H1 (cell line): ENCODE measurements around the gene IWS1. TPM values are rescaled to one million over a fixed set of nuclear protein-coding genes. Genes with fewer than 3 reads are reported as not detected.

ENCODE experiments used
- CTCF ChIA-PET: fragments of 300-600 bp; sonication (Branson Sonifier 250); formaldehyde crosslinking; loops from one replicate; lab custom pipeline; 2021; ENCODE audit not compliant: partially characterized antibody; lab: Charles Lee
- POLR2A ChIA-PET: fragments of 300-600 bp; sonication (Branson Sonifier 250); formaldehyde crosslinking; loops from one replicate; lab custom pipeline; 2021; ENCODE audit warnings: inconsistent platforms; ENCODE audit not compliant: partially characterized antibody; lab: Charles Lee
- DNase-seq, 2 experiments: peaks; one replicate each; pipeline versions ENCODE4 v3.0.0 to v3.0.0-alpha.2; 2010 to 2022; ENCODE audit warnings: low spot score in 2 of 2, low read depth in 1 of 2, mixed read lengths in 1 of 2
- FAIRE-seq: peaks from 2 replicates; lab custom pipeline; 2011; peaks lifted over from hg19 to GRCh38; lab: Jason Lieb, UNC
- H2AFZ ChIP-seq: 2 replicates; pipeline ENCODE4 v1.8.1; 2012; ENCODE audit warnings: low read length, inconsistent platforms
- H2AK5ac ChIP-seq: 2 replicates; pipeline ENCODE4 v1.6.1; 2013; ENCODE audit warnings: low read depth, low read length
- H2BK120ac ChIP-seq: replicated peaks from 2 replicates; pipeline ENCODE3; 2013; ENCODE audit warnings: low read depth, low read length, inconsistent platforms
- H2BK12ac ChIP-seq: 2 replicates; pipeline ENCODE4 v1.6.1; 2013; ENCODE audit warnings: low read depth, low read length
- H2BK15ac ChIP-seq: 2 replicates; pipeline ENCODE4 v1.6.1; 2013; ENCODE audit warnings: low read length
- H2BK20ac ChIP-seq: 2 replicates; pipeline ENCODE4 v1.6.1; 2013; ENCODE audit warnings: low read length
- H2BK5ac ChIP-seq: 2 replicates; pipeline ENCODE4 v1.6.1; 2013; ENCODE audit warnings: low read depth, low read length
- H3K14ac ChIP-seq: 2 replicates; pipeline ENCODE4 v1.6.1; 2013; ENCODE audit warnings: inconsistent platforms; ENCODE audit not compliant: insufficient read length
- H3K18ac ChIP-seq: 2 replicates; pipeline ENCODE4 v1.6.1; 2013; ENCODE audit warnings: low read length; ENCODE audit errors: extremely low read depth
- H3K23ac ChIP-seq: 2 replicates; pipeline ENCODE4 v1.6.1; 2013; ENCODE audit warnings: inconsistent platforms; ENCODE audit not compliant: insufficient read length
- H3K23me2 ChIP-seq: 2 replicates; pipeline ENCODE4 v1.6.1; 2013; ENCODE audit warnings: low read depth, low read length
- H3K27ac ChIP-seq: 2 replicates; pipeline ENCODE4 v1.6.1; 2011; ENCODE audit warnings: low read depth, low read length, inconsistent platforms
- H3K27me3 ChIP-seq, 4 experiments: replicated peaks in 1 of 4; 1 replicate in 1 of 4; 2 replicates in 3 of 4; pipeline versions ENCODE4 v1.6.1 to v1.8.1; 2011 to 2013; ENCODE audit warnings: low read length in 3 of 4, mild to moderate bottlenecking in 3 of 4, inconsistent platforms in 2 of 4, mixed read lengths in 2 of 4, moderate library complexity in 1 of 4; ENCODE audit not compliant: control insufficient read depth in 3 of 4, insufficient read depth in 3 of 4; ENCODE audit errors: extremely low read depth in 1 of 4
- H3K36me3 ChIP-seq, 4 experiments: 2 replicates each; pipeline versions ENCODE4 v1.6.1 to v1.8.1; 2011 to 2013; ENCODE audit warnings: mild to moderate bottlenecking in 4 of 4, low read length in 3 of 4, moderate library complexity in 2 of 4, control low read depth in 1 of 4, inconsistent platforms in 1 of 4; ENCODE audit not compliant: insufficient read depth in 4 of 4, control insufficient read depth in 2 of 4
- H3K4ac ChIP-seq: replicated peaks from 2 replicates; pipeline ENCODE3; 2013; ENCODE audit warnings: low read length, low read depth, mixed read lengths, inconsistent platforms; ENCODE audit not compliant: insufficient read length
- H3K4me1 ChIP-seq, 4 experiments: replicated peaks in 1 of 4; 1 replicate in 1 of 4; 2 replicates in 3 of 4; pipeline versions ENCODE4 v1.6.1 to v1.8.1; 2011 to 2013; ENCODE audit warnings: low read length in 3 of 4, inconsistent platforms in 2 of 4, mixed read lengths in 1 of 4; ENCODE audit not compliant: insufficient read depth in 4 of 4, control insufficient read depth in 3 of 4
- H3K4me2 ChIP-seq, 2 experiments: 2 replicates each; pipeline versions ENCODE4 v1.6.1 to v1.8.1; 2011 to 2013; ENCODE audit warnings: low read depth in 2 of 2, low read length in 2 of 2, control low read depth in 1 of 2, inconsistent platforms in 1 of 2, mild to moderate bottlenecking in 1 of 2; ENCODE audit not compliant: insufficient read depth in 1 of 2
- H3K4me3 ChIP-seq, 4 experiments: fragments of 200-600, 300-600 bp in 1 of 4; sonication (generic), shearing (Covaris generic), sonication (Bioruptor Twin) in 1 of 4; 2 replicates each; pipeline versions ENCODE4 v1.5.1 to v1.8.1; 2011 to 2016; ENCODE audit warnings: low read length in 4 of 4, low read depth in 3 of 4, control low read depth in 2 of 4, inconsistent platforms in 2 of 4, mild to moderate bottlenecking in 2 of 4, mixed read lengths in 1 of 4, moderate library complexity in 1 of 4; ENCODE audit not compliant: insufficient read depth in 2 of 4; ENCODE audit errors: extremely low read depth in 1 of 4
- H3K56ac ChIP-seq: replicated peaks from 2 replicates; pipeline ENCODE3; 2013; ENCODE audit warnings: low read depth, mild to moderate bottlenecking, mixed read lengths, low read length, inconsistent platforms; ENCODE audit not compliant: insufficient read length
- H3K79me1 ChIP-seq: 2 replicates; pipeline ENCODE4 v1.6.1; 2013; ENCODE audit warnings: low read depth, low read length, control low read depth
- H3K79me2 ChIP-seq, 2 experiments: 2 replicates each; pipeline versions ENCODE4 v1.6.1 to v1.8.1; 2012 to 2013; ENCODE audit warnings: low read length in 2 of 2, mild to moderate bottlenecking in 2 of 2, inconsistent platforms in 1 of 2; ENCODE audit not compliant: insufficient read depth in 2 of 2, control insufficient read depth in 1 of 2
- H3K9ac ChIP-seq, 4 experiments: replicated peaks in 1 of 4; 1 replicate in 1 of 4; 2 replicates in 3 of 4; pipeline versions ENCODE4 v1.6.1 to v1.8.1; 2011 to 2013; ENCODE audit warnings: low read depth in 3 of 4, low read length in 3 of 4, control low read depth in 2 of 4, mild to moderate bottlenecking in 2 of 4, moderate library complexity in 2 of 4, inconsistent platforms in 1 of 4; ENCODE audit errors: extremely low read depth in 1 of 4
- H3K9me3 ChIP-seq, 2 experiments: 2 replicates each; pipeline versions ENCODE4 v1.6.1 to v1.8.1; 2012 to 2013; ENCODE audit warnings: mild to moderate bottlenecking in 2 of 2, moderate library complexity in 2 of 2, control low read depth in 1 of 2, inconsistent platforms in 1 of 2, low read depth in 1 of 2, low read length in 1 of 2, mixed read lengths in 1 of 2; ENCODE audit not compliant: insufficient read depth in 2 of 2
- H4K20me1 ChIP-seq, 2 experiments: replicated peaks in 1 of 2; 2 replicates each; pipeline versions ENCODE3 to v1.8.1; 2011 to 2013; ENCODE audit warnings: inconsistent platforms in 2 of 2, low read length in 2 of 2, mild to moderate bottlenecking in 1 of 2; ENCODE audit not compliant: insufficient read depth in 2 of 2, control insufficient read depth in 1 of 2
- H4K5ac ChIP-seq: 2 replicates; pipeline ENCODE4 v1.6.1; 2013; ENCODE audit warnings: low read length, low read depth, mixed read lengths, inconsistent platforms; ENCODE audit not compliant: insufficient read length
- H4K8ac ChIP-seq: 2 replicates; pipeline ENCODE4 v1.8.0; 2013; ENCODE audit warnings: mild to moderate bottlenecking, moderate library complexity, low read length, inconsistent platforms; ENCODE audit not compliant: insufficient read depth; ENCODE audit errors: extremely low read depth
- H4K91ac ChIP-seq: replicated peaks from 2 replicates; pipeline ENCODE3; 2013; ENCODE audit warnings: low read length, mixed read lengths, inconsistent platforms; ENCODE audit not compliant: insufficient read length
- CREB1 ChIP-seq: IDR thresholded peaks from 2 replicates; pipeline ENCODE4 v1.6.1; 2012; ENCODE audit warnings: inconsistent platforms
- E2F6 ChIP-seq: IDR thresholded peaks from 2 replicates; pipeline ENCODE4 v1.6.1; 2012; ENCODE audit warnings: inconsistent platforms
- EP300 ChIP-seq, 2 experiments: IDR thresholded peaks; 1 replicate in 1 of 2; 2 replicates in 1 of 2; pipeline ENCODE4 v1.6.1; 2011 to 2012; ENCODE audit warnings: low read depth in 2 of 2, low read length in 2 of 2, mild to moderate bottlenecking in 2 of 2, borderline replicate concordance in 1 of 2, inconsistent platforms in 1 of 2, moderate library complexity in 1 of 2
- GABPA ChIP-seq: IDR thresholded peaks from 2 replicates; pipeline ENCODE4 v1.6.1; 2011; ENCODE audit warnings: mild to moderate bottlenecking, low read length, moderate library complexity, borderline replicate concordance; ENCODE audit not compliant: insufficient read depth
- JUND ChIP-seq: IDR thresholded peaks from 2 replicates; pipeline ENCODE4 v1.6.1; 2011; ENCODE audit warnings: mild to moderate bottlenecking, improper control_type of control experiment, low read length
- KDM4A ChIP-seq: IDR thresholded peaks from one replicate; pipeline ENCODE4 v1.7.1; 2012; ENCODE audit warnings: low read depth, mild to moderate bottlenecking, moderate library complexity, low read length, inconsistent platforms; ENCODE audit not compliant: severe bottlenecking
- NANOG ChIP-seq: IDR thresholded peaks from 2 replicates; pipeline ENCODE4 v1.6.1; 2011; ENCODE audit warnings: low read length, low read depth, mild to moderate bottlenecking, inconsistent platforms; ENCODE audit not compliant: insufficient read depth, poor library complexity, severe bottlenecking
- PHF8 ChIP-seq: fragments of 200-600 bp; sonication (generic); conservative IDR thresholded peaks from 2 replicates; pipeline ENCODE4 v1.7.1; 2012; ENCODE audit warnings: low read depth, mild to moderate bottlenecking, inconsistent platforms, low read length, moderate library complexity
- POLR2A ChIP-seq, 2 experiments: IDR thresholded peaks; 1 replicate in 1 of 2; 2 replicates in 1 of 2; pipeline ENCODE4 v1.6.1; 2011; ENCODE audit warnings: low read depth in 2 of 2, low read length in 2 of 2, mild to moderate bottlenecking in 2 of 2; ENCODE audit errors: control extremely low read depth in 1 of 2
- SAP30 ChIP-seq: fragments of 300-600 bp; sonication (generic); IDR thresholded peaks from 2 replicates; pipeline ENCODE4 v1.7.1; 2012; ENCODE audit warnings: low read length, moderate library complexity, mild to moderate bottlenecking, inconsistent platforms; ENCODE audit not compliant: insufficient read depth, insufficient replicate concordance
- SP1 ChIP-seq: IDR thresholded peaks from 2 replicates; pipeline ENCODE4 v1.6.1; 2011; ENCODE audit warnings: low read depth, low read length
- SUZ12 ChIP-seq: fragments of 200-600 bp; sonication (generic); IDR thresholded peaks from 2 replicates; pipeline ENCODE4 v1.6.1; 2012; ENCODE audit warnings: mild to moderate bottlenecking, inconsistent platforms, low read length, moderate library complexity, mixed read lengths
- TCF12 ChIP-seq: IDR thresholded peaks from 2 replicates; pipeline ENCODE4 v1.6.1; 2011; ENCODE audit warnings: low read depth, mild to moderate bottlenecking, low read length
- YY1 ChIP-seq: IDR thresholded peaks from 2 replicates; pipeline ENCODE4 v1.6.1; 2011; ENCODE audit warnings: low read depth, mild to moderate bottlenecking, low read length
- WGBS, 2 experiments: shearing (Covaris generic) in 1 of 2; methylation state at CpG; one replicate each; pipeline versions ENCODE4 v1.1.6 to v1.1.7; 2013 to 2015; ENCODE audit warnings: low lambda C conversion rate in 2 of 2, mixed read lengths in 2 of 2, inconsistent platforms in 1 of 2, low coverage in 1 of 2, missing lambda C conversion rate in 1 of 2; ENCODE audit not compliant: insufficient replicate concordance in 2 of 2, insufficient coverage in 1 of 2, insufficient read length in 1 of 2; ENCODE audit errors: extremely low coverage in 1 of 2, missing lambda C conversion rate in 1 of 2; 5-methylcytosine and 5-hydroxymethylcytosine counted together
- polyA plus RNA-seq, 7 experiments: library from polyadenylated mRNA; depleted of rRNA in 3 of 7; stranded (reverse) in 5 of 7; unstranded in 2 of 7; fragments of >200 nt in 5 of 7; fragments of 200-250 nt in 2 of 7; gene quantifications; 1 replicate in 5 of 7; 2 replicates in 1 of 7; 4 replicates in 1 of 7; pipeline versions ENCODE4 v1.2.1 to v1.2.3, GENCODE V29; 2011 to 2013; ENCODE audit warnings: missing spikeins in 2 of 7, mixed read lengths in 2 of 7
- total RNA-seq: library from RNA; stranded (reverse); fragmentation: NEBNext Ultra II Directional; extraction: Animal tissue kit (Norgen Biotek cat#: 25700); gene quantifications from 2 replicates; pipeline ENCODE4 v1.2.1, GENCODE V29; 2021

IWS1 gene
- total and polyA plus RNA-seq, 2 of the 8 experiments (the other 6 are each of a cell fraction or from before 2014, with no cell fraction given) = 18.4 to 64.8 TPM

- H3K4ac ChIP-seq = no peak overlapping the region
- no peak overlapping the region for H2AFZ ChIP-seq
- H3K27me3 ChIP-seq = no peaks in the 10 kb centered on the region
- H3K23ac ChIP-seq = no peak overlapping the region
- no peak overlapping the region for H3K4me2 ChIP-seq
- no peak overlapping the region for H2BK120ac ChIP-seq
- H2BK5ac ChIP-seq = no peak overlapping the region
- no peaks in the 10 kb centered on the region for H4K20me1 ChIP-seq
- no peak overlapping the region for H4K91ac ChIP-seq
- H3K4me3 ChIP-seq = no peak overlapping the region
- H4K5ac ChIP-seq = no peak overlapping the region
- no peak overlapping the region for H3K56ac ChIP-seq
- H2BK20ac ChIP-seq = no peak overlapping the region
- H3K9me3 ChIP-seq = 0 out of 4 replicates have a peak, but pooled peaks cover 0 to 2% of the 10 kb centered on the region in 2 experiments
- H4K8ac ChIP-seq = no peak overlapping the region
- DNase-seq = peak in 1 of 2 experiments; percentile 22
- no peak overlapping the region for H3K27ac ChIP-seq
- H2BK12ac ChIP-seq = no peak overlapping the region
- no peak for FAIRE-seq
- CTCF ChIA-PET = interaction anchor here (0.6 to 7.6 kb wide), 3 partner anchors 14 to 226 kb away, joined by 3 to 46 read pairs (median 4); no protein-coding TSS in a partner anchor
- H3K9ac ChIP-seq = no peak overlapping the region
- H3K79me2 ChIP-seq = no peaks in the 10 kb centered on the region
- POLR2A ChIA-PET = no interaction called here
- H3K14ac ChIP-seq = no peak overlapping the region
- no peak overlapping the region for H3K18ac ChIP-seq
- H2BK15ac ChIP-seq = no peak overlapping the region
- WGBS, 2 experiments = 72% methylated on average over 4 of the region's 5 CpGs; no CpG with 5 or more reads in 1 of the 2 experiments
- H2AK5ac ChIP-seq = no peak overlapping the region
- no peaks in the 10 kb centered on the region for H3K79me1 ChIP-seq
- H3K23me2 ChIP-seq = no peaks in the 10 kb centered on the region
- no peaks in the 10 kb centered on the region for H3K4me1 ChIP-seq
- H3K36me3 ChIP-seq = no peaks in the 10 kb centered on the region
- TF ChIP-seq EP300 (IDR thresholded peaks at IDR 0.05; ENCODE audit: borderline replicate concordance in 1 of 2, low read depth in 2 of 2, low read length in 2 of 2) = no peak
- no peak for TF ChIP-seq PHF8
- no peak for TF ChIP-seq YY1
- TF ChIP-seq CREB1 = no peak
- TF ChIP-seq TCF12 = no peak
- TF ChIP-seq GABPA = no peak
- TF ChIP-seq KDM4A = no peak
- TF ChIP-seq E2F6 = no peak
- TF ChIP-seq SAP30 = no peak
- no peak for TF ChIP-seq SP1
- no peak for TF ChIP-seq POLR2A (IDR thresholded peaks at IDR 0.05; ENCODE audit: control extremely low read depth in 1 of 2, low read depth in 2 of 2, low read length in 2 of 2)
- no peak for TF ChIP-seq NANOG
- TF ChIP-seq JUND = no peak
- TF ChIP-seq SUZ12 = no peak
Observed at GRCh38 chr2:127439343-127439742, 86.9 kb downstream of the IWS1 start.
